Glutamatergic neuron (in vitro differentiated cells): Measurements from ENCODE around the gene MYO9B. TPM values are rescaled to one million over a fixed set of nuclear protein-coding genes. Genes with fewer than 3 reads are reported as not detected.

Experiments used
- DNase-seq: peaks from one replicate; pipeline ENCODE4 v3.0.0; 2022
- H3K27ac Mint-ChIP-seq: one replicate; pipeline ENCODE4 v1.8.0; 2020; ENCODE audit warnings: mild to moderate bottlenecking, mixed read lengths, inconsistent platforms; ENCODE audit not compliant: unreplicated experiment
- H3K27me3 Mint-ChIP-seq: one replicate; pipeline ENCODE4 v1.8.0; 2020; ENCODE audit warnings: mild to moderate bottlenecking, moderate library complexity, mixed read lengths, inconsistent platforms; ENCODE audit not compliant: unreplicated experiment
- H3K36me3 Mint-ChIP-seq: one replicate; pipeline ENCODE4 v1.8.0; 2020; ENCODE audit warnings: mild to moderate bottlenecking, mixed read lengths, inconsistent platforms; ENCODE audit not compliant: unreplicated experiment
- H3K4me1 Mint-ChIP-seq: one replicate; pipeline ENCODE4 v1.8.0; 2020; ENCODE audit warnings: mild to moderate bottlenecking, low read depth, mixed read lengths, inconsistent platforms; ENCODE audit not compliant: unreplicated experiment
- H3K4me3 Mint-ChIP-seq: one replicate; pipeline ENCODE4 v1.8.0; 2020; ENCODE audit warnings: mild to moderate bottlenecking, mixed read lengths, inconsistent platforms; ENCODE audit not compliant: unreplicated experiment
- H3K9me3 Mint-ChIP-seq: one replicate; pipeline ENCODE4 v1.8.0; 2020; ENCODE audit warnings: mild to moderate bottlenecking, moderate library complexity, mixed read lengths, inconsistent platforms; ENCODE audit not compliant: unreplicated experiment
- long read RNA-seq: library from polyadenylated mRNA; unstranded; transcript quantifications from one replicate; pipeline ENCODE4 v2.0.0, GENCODE V29; 2020; ENCODE audit not compliant: unreplicated experiment
- total RNA-seq: library from RNA; stranded (reverse); fragmentation: NEBNext Ultra II Directional; extraction: Animal tissue kit (Norgen Biotek cat#: 25700); gene quantifications from one replicate; pipeline ENCODE4 v1.2.1, GENCODE V29; 2021; ENCODE audit not compliant: unreplicated experiment
- TF ChIP-seq, protein P1 (sequence below): fragments of 200-600 bp; sonication (generic); IDR thresholded peaks from one replicate; pipeline ENCODE4 v1.5.0; 2021; ENCODE audit not compliant: partially characterized antibody, unreplicated experiment

Gene MYO9B, protein sequence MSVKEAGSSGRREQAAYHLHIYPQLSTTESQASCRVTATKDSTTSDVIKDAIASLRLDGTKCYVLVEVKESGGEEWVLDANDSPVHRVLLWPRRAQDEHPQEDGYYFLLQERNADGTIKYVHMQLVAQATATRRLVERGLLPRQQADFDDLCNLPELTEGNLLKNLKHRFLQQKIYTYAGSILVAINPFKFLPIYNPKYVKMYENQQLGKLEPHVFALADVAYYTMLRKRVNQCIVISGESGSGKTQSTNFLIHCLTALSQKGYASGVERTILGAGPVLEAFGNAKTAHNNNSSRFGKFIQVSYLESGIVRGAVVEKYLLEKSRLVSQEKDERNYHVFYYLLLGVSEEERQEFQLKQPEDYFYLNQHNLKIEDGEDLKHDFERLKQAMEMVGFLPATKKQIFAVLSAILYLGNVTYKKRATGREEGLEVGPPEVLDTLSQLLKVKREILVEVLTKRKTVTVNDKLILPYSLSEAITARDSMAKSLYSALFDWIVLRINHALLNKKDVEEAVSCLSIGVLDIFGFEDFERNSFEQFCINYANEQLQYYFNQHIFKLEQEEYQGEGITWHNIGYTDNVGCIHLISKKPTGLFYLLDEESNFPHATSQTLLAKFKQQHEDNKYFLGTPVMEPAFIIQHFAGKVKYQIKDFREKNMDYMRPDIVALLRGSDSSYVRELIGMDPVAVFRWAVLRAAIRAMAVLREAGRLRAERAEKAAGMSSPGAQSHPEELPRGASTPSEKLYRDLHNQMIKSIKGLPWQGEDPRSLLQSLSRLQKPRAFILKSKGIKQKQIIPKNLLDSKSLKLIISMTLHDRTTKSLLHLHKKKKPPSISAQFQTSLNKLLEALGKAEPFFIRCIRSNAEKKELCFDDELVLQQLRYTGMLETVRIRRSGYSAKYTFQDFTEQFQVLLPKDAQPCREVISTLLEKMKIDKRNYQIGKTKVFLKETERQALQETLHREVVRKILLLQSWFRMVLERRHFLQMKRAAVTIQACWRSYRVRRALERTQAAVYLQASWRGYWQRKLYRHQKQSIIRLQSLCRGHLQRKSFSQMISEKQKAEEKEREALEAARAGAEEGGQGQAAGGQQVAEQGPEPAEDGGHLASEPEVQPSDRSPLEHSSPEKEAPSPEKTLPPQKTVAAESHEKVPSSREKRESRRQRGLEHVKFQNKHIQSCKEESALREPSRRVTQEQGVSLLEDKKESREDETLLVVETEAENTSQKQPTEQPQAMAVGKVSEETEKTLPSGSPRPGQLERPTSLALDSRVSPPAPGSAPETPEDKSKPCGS (N-terminal part only)
- total RNA-seq: 237 TPM
- long read RNA-seq, partial matches to known transcripts: 6 of 9 reads
- long read RNA-seq, other reads (novel, unspliced or antisense): 3 of 9 reads

DNA sequence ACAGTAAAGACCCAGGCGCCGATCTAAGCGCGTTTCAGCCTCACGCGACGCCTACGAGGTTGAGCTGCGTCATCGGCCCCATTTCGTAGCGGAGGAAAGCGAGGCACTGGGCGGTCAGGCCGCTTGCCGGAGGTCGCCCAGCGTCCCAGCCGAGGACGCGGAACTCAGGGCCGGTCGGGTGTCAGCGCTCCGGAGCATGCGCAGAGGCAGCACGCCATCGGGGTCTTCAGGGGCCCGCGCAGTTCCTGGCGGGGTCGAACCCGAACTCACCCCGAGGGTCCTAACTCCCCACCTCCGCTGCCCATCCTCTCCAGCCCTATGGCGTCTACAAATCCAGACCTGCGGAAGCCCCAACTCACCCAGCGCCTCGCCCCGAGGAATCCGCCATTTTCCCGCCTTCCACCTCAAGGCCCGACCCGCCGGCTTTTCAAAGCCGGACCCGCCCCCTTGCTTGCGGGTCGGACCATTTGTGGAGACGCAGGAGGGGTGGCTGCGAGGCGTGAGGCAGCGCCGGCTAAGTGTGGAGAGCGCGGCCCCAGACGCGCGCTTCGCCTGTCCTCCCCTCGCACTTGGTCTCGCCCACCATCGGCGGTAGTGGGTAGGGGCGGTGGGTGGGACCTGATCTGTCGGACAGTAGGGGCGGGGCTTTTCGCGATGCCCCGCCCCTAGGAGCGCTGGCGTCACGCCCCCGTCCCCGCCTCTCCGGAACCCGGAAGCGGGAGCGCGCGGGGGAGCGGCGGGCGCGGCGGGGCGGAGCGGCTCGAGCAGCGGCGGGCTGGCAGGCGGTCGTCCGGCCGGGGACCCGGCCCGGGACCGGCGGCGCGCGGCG lies at the start of gene MYO9B, which contains the start of gene HAUS8:
MYO9B (plus strand) TSS at position 743 of the 829 bp plus-strand sequence. CDS start 25,941 bp downstream, outside the sequence.
HAUS8 (minus strand) TSS at position 418 of the 829 bp plus-strand sequence; CDS start at position 388, 30 bp downstream.
- peaks cover 9% of the 10 kb centered on the region for H3K9me3 Mint-ChIP-seq
- H3K4me3 Mint-ChIP-seq: peak within 1 kb of the TSS; percentile 97
- H3K27me3 Mint-ChIP-seq: peaks cover 6% of the 10 kb centered on the region
- TF ChIP-seq, protein P1, sequence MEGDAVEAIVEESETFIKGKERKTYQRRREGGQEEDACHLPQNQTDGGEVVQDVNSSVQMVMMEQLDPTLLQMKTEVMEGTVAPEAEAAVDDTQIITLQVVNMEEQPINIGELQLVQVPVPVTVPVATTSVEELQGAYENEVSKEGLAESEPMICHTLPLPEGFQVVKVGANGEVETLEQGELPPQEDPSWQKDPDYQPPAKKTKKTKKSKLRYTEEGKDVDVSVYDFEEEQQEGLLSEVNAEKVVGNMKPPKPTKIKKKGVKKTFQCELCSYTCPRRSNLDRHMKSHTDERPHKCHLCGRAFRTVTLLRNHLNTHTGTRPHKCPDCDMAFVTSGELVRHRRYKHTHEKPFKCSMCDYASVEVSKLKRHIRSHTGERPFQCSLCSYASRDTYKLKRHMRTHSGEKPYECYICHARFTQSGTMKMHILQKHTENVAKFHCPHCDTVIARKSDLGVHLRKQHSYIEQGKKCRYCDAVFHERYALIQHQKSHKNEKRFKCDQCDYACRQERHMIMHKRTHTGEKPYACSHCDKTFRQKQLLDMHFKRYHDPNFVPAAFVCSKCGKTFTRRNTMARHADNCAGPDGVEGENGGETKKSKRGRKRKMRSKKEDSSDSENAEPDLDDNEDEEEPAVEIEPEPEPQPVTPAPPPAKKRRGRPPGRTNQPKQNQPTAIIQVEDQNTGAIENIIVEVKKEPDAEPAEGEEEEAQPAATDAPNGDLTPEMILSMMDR: no peak
- H3K4me1 Mint-ChIP-seq: peaks cover 22% of the 10 kb centered on the region
- no peaks in the 10 kb centered on the region for H3K36me3 Mint-ChIP-seq
- peak within 1 kb of the TSS; percentile 90 for H3K27ac Mint-ChIP-seq
- peak; percentile 99 for DNase-seq

DNA sequence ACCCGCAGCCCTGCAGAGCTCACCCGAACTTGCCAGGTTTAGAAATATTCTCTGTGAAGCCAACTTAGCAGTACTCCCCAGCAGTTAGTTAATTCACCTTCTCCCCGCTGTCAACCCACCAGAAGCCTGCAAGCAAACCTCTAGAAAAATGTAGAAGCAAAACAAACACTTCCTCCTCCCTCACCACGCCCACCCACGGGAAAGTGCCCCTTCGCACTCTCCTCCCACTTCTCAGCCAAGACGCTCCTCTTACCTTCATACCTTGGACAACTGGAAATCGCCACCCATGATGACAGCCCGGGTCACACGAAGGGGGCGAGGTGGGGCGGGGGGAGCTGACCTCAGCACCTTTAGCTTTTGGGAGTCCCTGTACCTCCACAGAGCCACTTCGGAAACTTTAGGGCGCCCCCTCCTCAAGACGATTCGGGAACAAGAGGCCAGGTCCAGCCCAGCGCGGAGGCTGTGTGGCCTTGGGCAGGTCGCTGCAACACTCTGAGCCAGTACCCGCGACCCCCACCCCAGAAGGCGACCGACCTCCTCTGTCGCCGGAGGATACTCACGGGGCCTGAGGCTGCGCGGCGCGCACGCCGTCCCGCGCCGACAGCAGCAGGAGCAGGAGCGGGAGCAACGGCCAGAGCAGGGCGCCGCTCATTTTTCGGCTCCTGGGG lies 49.5 kb upstream of the MYO9B start:
- peak overlapping the region; percentile 81 for H3K4me3 Mint-ChIP-seq
- H3K27ac Mint-ChIP-seq: no peak overlapping the region
- H3K27me3 Mint-ChIP-seq: peaks cover 12% of the 10 kb centered on the region
- H3K9me3 Mint-ChIP-seq: peaks cover 8% of the 10 kb centered on the region
- DNase-seq: no peak
- H3K36me3 Mint-ChIP-seq: peaks cover 23% of the 10 kb centered on the region
- H3K4me1 Mint-ChIP-seq: no peaks in the 10 kb centered on the region
- TF ChIP-seq, protein P1: no peak

DNA sequence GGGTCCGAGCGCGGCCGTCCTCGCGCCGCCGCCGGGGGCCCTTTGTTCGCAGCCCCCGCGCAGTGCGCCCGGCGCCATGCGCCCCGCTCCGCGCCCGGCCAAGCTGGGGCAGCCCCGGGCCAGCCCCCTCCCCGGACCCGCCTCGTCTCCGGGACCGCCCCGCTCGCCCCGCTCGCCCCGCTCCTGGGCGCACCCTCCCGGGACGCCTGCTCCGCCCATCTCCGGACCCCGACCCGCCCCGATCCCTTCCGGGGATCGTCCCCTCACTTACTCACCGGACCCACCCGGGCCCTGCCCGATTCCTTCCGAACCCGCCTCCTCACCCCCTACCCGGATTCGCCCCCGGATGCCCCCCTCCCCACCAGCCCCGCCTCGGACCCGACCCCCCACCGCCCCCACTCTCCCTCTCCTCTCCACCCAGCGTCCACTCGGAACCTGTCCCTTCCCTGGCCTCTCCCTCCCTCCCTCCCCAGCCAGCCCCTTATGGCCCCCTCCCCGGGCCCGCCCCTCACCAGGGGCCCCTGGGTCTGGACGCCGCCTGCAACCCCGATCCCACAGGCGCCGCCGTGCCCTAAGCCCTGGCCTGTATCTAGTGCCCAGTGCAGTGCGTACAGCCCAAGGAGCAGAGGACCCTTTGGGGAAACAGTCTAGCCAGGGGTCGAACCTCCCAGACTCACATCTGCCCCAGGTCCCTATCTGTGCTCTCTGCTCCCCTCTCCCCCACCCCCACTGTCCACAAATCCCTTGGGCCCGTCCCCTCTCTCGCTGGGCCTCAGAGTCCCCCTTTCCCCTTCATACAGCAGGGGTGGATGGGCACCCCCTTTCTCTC lies 48.7 kb upstream of the MYO9B start, which contains the start of gene CPAMD8:
CPAMD8 (minus strand) TSS at position 105 of the 829 bp plus-strand sequence. CDS start 168 bp downstream, outside the sequence.
- Mint-ChIP-seq H3K4me3 (peak within 1 kb of the TSS; percentile 81), H3K4me1 (no peaks in the 10 kb centered on the region), H3K27me3 (peaks cover 12% of the 10 kb centered on the region), H3K9me3 (peaks cover 8% of the 10 kb centered on the region), H3K27ac (no peak within 1 kb of the TSS), H3K36me3 (peaks cover 23% of the 10 kb centered on the region)
- no peak for DNase-seq
- TF ChIP-seq, protein P1: no peak
